ENCODE data around the gene TMEM134.

GRCh38 chr11:67435727-67436458 lies 33.2 kb downstream of the TMEM134 start:
- TF ChIP-seq CTCF (IDR thresholded peaks at IDR 0.05) (no peak), POLR2A (IDR thresholded peaks at IDR 0.05) (no peak)
